Measurements from ENCODE around the gene GHRL.
A peak's percentile ranks its signal among the peaks of the same experiment; 100 is the strongest.

Gene GHRL

GRCh38 chr3:10294030-10294586, 1.4 kb upstream of the GHRL start:
- no peak for DNase-seq

- DNase-seq = no peak
These were observed 1.1 kb downstream of the GHRL start for GRCh38 chr3:10291641-10292040.

- no peak for DNase-seq
These were observed 2.1 kb downstream of the GHRL start for GRCh38 chr3:10290481-10291176.

GRCh38 chr3:10289787-10290355, 2.9 kb downstream of the GHRL start:
- no peak for DNase-seq

- no peak for DNase-seq
These were observed 3.7 kb downstream of the GHRL start for GRCh38 chr3:10289077-10289476.

GRCh38 chr3:10288575-10288960, 4.2 kb downstream of the GHRL start:
- no peak for DNase-seq

- DNase-seq = no peak
These were observed 4.7 kb downstream of the GHRL start for GRCh38 chr3:10287936-10288574.

- DNase-seq = no peak
These were observed 6.0 kb downstream of the GHRL start for GRCh38 chr3:10286596-10287295.

- DNase-seq = no peak
These were observed 6.6 kb downstream of the GHRL start for GRCh38 chr3:10286133-10286524.

- no peak for DNase-seq
These were observed 7.2 kb downstream of the GHRL start for GRCh38 chr3:10285272-10286132.

GRCh38 chr3:10284496-10284895, 8.3 kb downstream of the GHRL start:
- peak; percentile 46 for DNase-seq

GRCh38 chr3:10283638-10284037, 9.1 kb downstream of the GHRL start:
- DNase-seq = no peak

GRCh38 chr3:10281951-10282350, 10.8 kb downstream of the GHRL start:
- DNase-seq = no peak

- DNase-seq = no peak
These were observed 12.2 kb downstream of the GHRL start for GRCh38 chr3:10280571-10280970.

GRCh38 chr3:10280177-10280529, 12.6 kb downstream of the GHRL start:
- DNase-seq = no peak

GRCh38 chr3:10279384-10280176, 13.2 kb downstream of the GHRL start:
- DNase-seq = no peak

GRCh38 chr3:10278501-10278900, 14.2 kb downstream of the GHRL start:
- no peak for DNase-seq

GRCh38 chr3:10277115-10277625, 15.6 kb downstream of the GHRL start:
- DNase-seq = no peak

GRCh38 chr3:10274601-10275000, 18.1 kb downstream of the GHRL start:
- DNase-seq = no peak

GRCh38 chr3:10273702-10274305, 18.9 kb downstream of the GHRL start:
- no peak for DNase-seq

- no peak for DNase-seq
These were observed 19.8 kb downstream of the GHRL start for GRCh38 chr3:10272977-10273376.

All from activated CD4-positive, alpha-beta T cell treated with anti-CD3 and anti-CD28 coated beads, Interleukin-2, amount 50 U/mL, for 1 hour (primary cell).